ENCODE data around the gene PRKAR2A. TPM values are rescaled to one million over a fixed set of nuclear protein-coding genes. Genes with fewer than 3 reads are reported as not detected.

Gene PRKAR2A
- total RNA-seq, 6 experiments from 2014 or later, result 21.9 to 31.1 (median 27.2) TPM

GRCh38 chr3:48789665-48790064, 58.0 kb downstream of the PRKAR2A start:
- no peak for ATAC-seq
- 100% methylated on average over 2 of the region's 3 CpGs for WGBS (ENCODE audit: insufficient coverage, low coverage, low lambda C conversion rate, missing lambda C conversion rate)
- no peak for TF ChIP-seq POLR2A (IDR thresholded peaks at IDR 0.05)
- TF ChIP-seq CTCF (IDR thresholded peaks at IDR 0.05), result no peak

GRCh38 chr3:48788544-48789162, 59.0 kb downstream of the PRKAR2A start:
- Histone ChIP-seq H3K27ac (no peak overlapping the region), H3K9me3 (no peaks in the 10 kb centered on the region), H3K4me3 (no peak overlapping the region), H3K36me3 (peaks cover 0 to 7% (median 2%) of the 10 kb centered on the region in 4 donors), H3K27me3 (no peaks in the 10 kb centered on the region), H3K4me1 (no peaks in the 10 kb centered on the region)
- WGBS (ENCODE audit: insufficient coverage, low coverage, low lambda C conversion rate, missing lambda C conversion rate), result 83% methylated on average over 1 of the region's 1 CpG
- intact Hi-C loops (cut with DNase I), result no loop called here
- ATAC-seq (no peak), DNase-seq (no peak)
- no peak for TF ChIP-seq CTCF (IDR thresholded peaks at IDR 0.05)
- TF ChIP-seq POLR2A (IDR thresholded peaks at IDR 0.05), result no peak

More at GRCh38 chr3:48789665-48790064, 58.0 kb downstream of the PRKAR2A start:
- H3K4me1 ChIP-seq, result no peaks in the 10 kb centered on the region
- H3K36me3 ChIP-seq, result peaks cover 0 to 6% (median 0%) of the 10 kb centered on the region in 4 donors
- intact Hi-C loops (cut with DNase I), result no loop called here
- no peak for DNase-seq
- no peak overlapping the region for H3K4me3 ChIP-seq
- H3K27ac ChIP-seq, result no peak overlapping the region
- H3K27me3 ChIP-seq, result no peaks in the 10 kb centered on the region
- no peaks in the 10 kb centered on the region for H3K9me3 ChIP-seq

- Histone ChIP-seq H3K27me3 (no peaks in the 10 kb centered on the region), H3K4me1 (no peaks in the 10 kb centered on the region), H3K9me3 (no peaks in the 10 kb centered on the region), H3K4me3 (no peak overlapping the region), H3K36me3 (peaks cover 0 to 21% (median 2%) of the 10 kb centered on the region in 4 donors), H3K27ac (no peak overlapping the region)
- WGBS (ENCODE audit: insufficient coverage, low coverage, low lambda C conversion rate, missing lambda C conversion rate), result 93% methylated on average over 4 of the region's 4 CpGs
- no peak for TF ChIP-seq POLR2A (IDR thresholded peaks at IDR 0.05)
- TF ChIP-seq CTCF (IDR thresholded peaks at IDR 0.05), result no peak
- ATAC-seq (no peak), DNase-seq (no peak)
- intact Hi-C loops (cut with DNase I), result no loop called here
Measured at GRCh38 chr3:48784426-48785120, 63.1 kb downstream of the PRKAR2A start.

GRCh38 chr3:48783304-48783703, 64.4 kb downstream of the PRKAR2A start:
- no peak for DNase-seq
- Histone ChIP-seq H3K36me3 (peaks cover 0 to 21% (median 2%) of the 10 kb centered on the region in 4 donors), H3K9me3 (no peaks in the 10 kb centered on the region), H3K4me1 (no peaks in the 10 kb centered on the region), H3K4me3 (no peak overlapping the region), H3K27me3 (no peaks in the 10 kb centered on the region), H3K27ac (no peak overlapping the region)
- TF ChIP-seq POLR2A (IDR thresholded peaks at IDR 0.05), result no peak
- TF ChIP-seq CTCF (IDR thresholded peaks at IDR 0.05), result no peak
- no peak for ATAC-seq
- 95% methylated on average over 6 of the region's 6 CpGs for WGBS (ENCODE audit: insufficient coverage, low coverage, low lambda C conversion rate, missing lambda C conversion rate)
- intact Hi-C loops (cut with DNase I), result no loop called here
